Measurements from ENCODE around the gene MACROD2.

DNA sequence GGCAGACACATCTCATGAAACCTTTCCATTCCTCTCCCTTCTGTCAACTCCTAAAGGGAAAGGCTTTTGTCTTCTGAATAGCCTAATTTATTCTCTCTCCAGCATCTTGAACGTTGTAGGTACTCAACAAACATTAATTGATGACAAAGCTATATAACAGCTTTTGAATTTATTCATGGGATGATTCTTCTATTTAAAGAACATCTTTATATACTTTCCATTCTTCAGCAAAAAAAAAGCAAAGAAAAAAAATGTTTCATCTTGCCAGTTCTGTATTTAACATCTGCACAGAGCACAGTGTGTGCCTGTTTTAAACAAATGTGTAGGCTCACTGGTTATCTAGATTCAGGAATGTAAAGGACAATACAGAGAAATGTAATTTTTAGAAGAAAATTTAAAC lies 1929.2 kb downstream of the MACROD2 start:
- TF ChIP-seq, protein P1, sequence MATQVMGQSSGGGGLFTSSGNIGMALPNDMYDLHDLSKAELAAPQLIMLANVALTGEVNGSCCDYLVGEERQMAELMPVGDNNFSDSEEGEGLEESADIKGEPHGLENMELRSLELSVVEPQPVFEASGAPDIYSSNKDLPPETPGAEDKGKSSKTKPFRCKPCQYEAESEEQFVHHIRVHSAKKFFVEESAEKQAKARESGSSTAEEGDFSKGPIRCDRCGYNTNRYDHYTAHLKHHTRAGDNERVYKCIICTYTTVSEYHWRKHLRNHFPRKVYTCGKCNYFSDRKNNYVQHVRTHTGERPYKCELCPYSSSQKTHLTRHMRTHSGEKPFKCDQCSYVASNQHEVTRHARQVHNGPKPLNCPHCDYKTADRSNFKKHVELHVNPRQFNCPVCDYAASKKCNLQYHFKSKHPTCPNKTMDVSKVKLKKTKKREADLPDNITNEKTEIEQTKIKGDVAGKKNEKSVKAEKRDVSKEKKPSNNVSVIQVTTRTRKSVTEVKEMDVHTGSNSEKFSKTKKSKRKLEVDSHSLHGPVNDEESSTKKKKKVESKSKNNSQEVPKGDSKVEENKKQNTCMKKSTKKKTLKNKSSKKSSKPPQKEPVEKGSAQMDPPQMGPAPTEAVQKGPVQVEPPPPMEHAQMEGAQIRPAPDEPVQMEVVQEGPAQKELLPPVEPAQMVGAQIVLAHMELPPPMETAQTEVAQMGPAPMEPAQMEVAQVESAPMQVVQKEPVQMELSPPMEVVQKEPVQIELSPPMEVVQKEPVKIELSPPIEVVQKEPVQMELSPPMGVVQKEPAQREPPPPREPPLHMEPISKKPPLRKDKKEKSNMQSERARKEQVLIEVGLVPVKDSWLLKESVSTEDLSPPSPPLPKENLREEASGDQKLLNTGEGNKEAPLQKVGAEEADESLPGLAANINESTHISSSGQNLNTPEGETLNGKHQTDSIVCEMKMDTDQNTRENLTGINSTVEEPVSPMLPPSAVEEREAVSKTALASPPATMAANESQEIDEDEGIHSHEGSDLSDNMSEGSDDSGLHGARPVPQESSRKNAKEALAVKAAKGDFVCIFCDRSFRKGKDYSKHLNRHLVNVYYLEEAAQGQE (IDR thresholded peaks at IDR 0.05; ENCODE audit: unreplicated experiment): no peak
- TF ChIP-seq, protein P2, sequence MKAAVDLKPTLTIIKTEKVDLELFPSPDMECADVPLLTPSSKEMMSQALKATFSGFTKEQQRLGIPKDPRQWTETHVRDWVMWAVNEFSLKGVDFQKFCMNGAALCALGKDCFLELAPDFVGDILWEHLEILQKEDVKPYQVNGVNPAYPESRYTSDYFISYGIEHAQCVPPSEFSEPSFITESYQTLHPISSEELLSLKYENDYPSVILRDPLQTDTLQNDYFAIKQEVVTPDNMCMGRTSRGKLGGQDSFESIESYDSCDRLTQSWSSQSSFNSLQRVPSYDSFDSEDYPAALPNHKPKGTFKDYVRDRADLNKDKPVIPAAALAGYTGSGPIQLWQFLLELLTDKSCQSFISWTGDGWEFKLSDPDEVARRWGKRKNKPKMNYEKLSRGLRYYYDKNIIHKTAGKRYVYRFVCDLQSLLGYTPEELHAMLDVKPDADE (IDR thresholded peaks at IDR 0.05): no peak
- TF ChIP-seq, protein P3, sequence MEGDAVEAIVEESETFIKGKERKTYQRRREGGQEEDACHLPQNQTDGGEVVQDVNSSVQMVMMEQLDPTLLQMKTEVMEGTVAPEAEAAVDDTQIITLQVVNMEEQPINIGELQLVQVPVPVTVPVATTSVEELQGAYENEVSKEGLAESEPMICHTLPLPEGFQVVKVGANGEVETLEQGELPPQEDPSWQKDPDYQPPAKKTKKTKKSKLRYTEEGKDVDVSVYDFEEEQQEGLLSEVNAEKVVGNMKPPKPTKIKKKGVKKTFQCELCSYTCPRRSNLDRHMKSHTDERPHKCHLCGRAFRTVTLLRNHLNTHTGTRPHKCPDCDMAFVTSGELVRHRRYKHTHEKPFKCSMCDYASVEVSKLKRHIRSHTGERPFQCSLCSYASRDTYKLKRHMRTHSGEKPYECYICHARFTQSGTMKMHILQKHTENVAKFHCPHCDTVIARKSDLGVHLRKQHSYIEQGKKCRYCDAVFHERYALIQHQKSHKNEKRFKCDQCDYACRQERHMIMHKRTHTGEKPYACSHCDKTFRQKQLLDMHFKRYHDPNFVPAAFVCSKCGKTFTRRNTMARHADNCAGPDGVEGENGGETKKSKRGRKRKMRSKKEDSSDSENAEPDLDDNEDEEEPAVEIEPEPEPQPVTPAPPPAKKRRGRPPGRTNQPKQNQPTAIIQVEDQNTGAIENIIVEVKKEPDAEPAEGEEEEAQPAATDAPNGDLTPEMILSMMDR (conservative IDR thresholded peaks at IDR 0.05; ENCODE audit: low read depth in 2 of 2): no peak
- TF ChIP-seq POLR2AphosphoS5 (IDR thresholded peaks at IDR 0.05; ENCODE audit: low read depth): no peak
- TF ChIP-seq EZH2 (IDR thresholded peaks at IDR 0.05; ENCODE audit: low read depth, unreplicated experiment): no peak
- TF ChIP-seq EZH2phosphoT487 (IDR thresholded peaks at IDR 0.05; ENCODE audit: unreplicated experiment): no peak

Data from GM23338 (cell line).